ENCODE data around the gene PKD1. TPM values are rescaled to one million over a fixed set of nuclear protein-coding genes. Genes with fewer than 3 reads are reported as not detected.
"Not testable (repeated sequence)": the region's sequence is repeated elsewhere in the genome, so short reads cannot be mapped to it uniquely, and the experiment has no call there.

The PKD1 gene
- total RNA-seq, 1 donor from 2014 or later, result 183 TPM

GRCh38 chr16:2122429-2122828 lies 13.3 kb downstream of the PKD1 start:
- H3K27ac Mint-ChIP-seq, result no peak overlapping the region
- no peaks in the 10 kb centered on the region for H3K36me3 Mint-ChIP-seq
- H3K9me3 Mint-ChIP-seq, result no peaks in the 10 kb centered on the region
- H3K27me3 Mint-ChIP-seq (ENCODE audit: low read depth), result no peaks in the 10 kb centered on the region
- no peak for DNase-seq (ENCODE audit: low spot score in 2 of 2, unreplicated experiment in 2 of 2)
- no peak overlapping the region for H3K4me3 Mint-ChIP-seq
- H3K4me1 Mint-ChIP-seq, result peaks cover 19% of the 10 kb centered on the region
- TF ChIP-seq CTCF (IDR thresholded peaks at IDR 0.05; ENCODE audit: unreplicated experiment), result no peak

GRCh38 chr16:2121853-2122252 lies 13.8 kb downstream of the PKD1 start:
- H3K9me3 Mint-ChIP-seq, result no peaks in the 10 kb centered on the region
- no peaks in the 10 kb centered on the region for H3K36me3 Mint-ChIP-seq
- no peak for DNase-seq (ENCODE audit: low spot score in 2 of 2, unreplicated experiment in 2 of 2)
- H3K27me3 Mint-ChIP-seq (ENCODE audit: low read depth), result no peaks in the 10 kb centered on the region
- no peak overlapping the region for H3K27ac Mint-ChIP-seq
- no peak for TF ChIP-seq CTCF (IDR thresholded peaks at IDR 0.05; ENCODE audit: unreplicated experiment)
- H3K4me1 Mint-ChIP-seq, result peaks cover 13% of the 10 kb centered on the region
- no peak overlapping the region for H3K4me3 Mint-ChIP-seq

GRCh38 chr16:2121325-2121724 lies 14.4 kb downstream of the PKD1 start:
- H3K4me3 Mint-ChIP-seq; H3K36me3 Mint-ChIP-seq; H3K9me3 Mint-ChIP-seq; H3K27me3 Mint-ChIP-seq (ENCODE audit: low read depth); H3K27ac Mint-ChIP-seq; DNase-seq (ENCODE audit: low spot score in 2 of 2, unreplicated experiment in 2 of 2): not testable (repeated sequence)
- peaks cover 11% of the 10 kb centered on the region for H3K4me1 Mint-ChIP-seq

GRCh38 chr16:2117960-2118722 lies 17.6 kb downstream of the PKD1 start:
- H3K9me3 Mint-ChIP-seq; H3K4me1 Mint-ChIP-seq; H3K4me3 Mint-ChIP-seq; H3K27me3 Mint-ChIP-seq (ENCODE audit: low read depth); DNase-seq (ENCODE audit: low spot score in 2 of 2, unreplicated experiment in 2 of 2); H3K27ac Mint-ChIP-seq; H3K36me3 Mint-ChIP-seq: not testable (repeated sequence)

GRCh38 chr16:2117341-2117740 lies 18.4 kb downstream of the PKD1 start:
- H3K9me3 Mint-ChIP-seq; DNase-seq (ENCODE audit: low spot score in 2 of 2, unreplicated experiment in 2 of 2); H3K4me3 Mint-ChIP-seq; H3K27ac Mint-ChIP-seq; H3K4me1 Mint-ChIP-seq; H3K27me3 Mint-ChIP-seq (ENCODE audit: low read depth); H3K36me3 Mint-ChIP-seq: not testable (repeated sequence)

- not testable (repeated sequence) for H3K4me3 Mint-ChIP-seq; DNase-seq (ENCODE audit: low spot score in 2 of 2, unreplicated experiment in 2 of 2); H3K36me3 Mint-ChIP-seq; H3K9me3 Mint-ChIP-seq; H3K27ac Mint-ChIP-seq; H3K4me1 Mint-ChIP-seq; H3K27me3 Mint-ChIP-seq (ENCODE audit: low read depth)
These were observed 19.3 kb downstream of the PKD1 start for GRCh38 chr16:2116428-2116827.

- no peak for DNase-seq (ENCODE audit: low spot score in 2 of 2, unreplicated experiment in 2 of 2)
- H3K4me1 Mint-ChIP-seq, result no peaks in the 10 kb centered on the region
- no peak overlapping the region for H3K27ac Mint-ChIP-seq
- no peaks in the 10 kb centered on the region for H3K36me3 Mint-ChIP-seq
- TF ChIP-seq CTCF (IDR thresholded peaks at IDR 0.05; ENCODE audit: unreplicated experiment), result no peak
- no peaks in the 10 kb centered on the region for H3K9me3 Mint-ChIP-seq
- H3K27me3 Mint-ChIP-seq (ENCODE audit: low read depth), result no peaks in the 10 kb centered on the region
- H3K4me3 Mint-ChIP-seq, result no peak overlapping the region
These were observed 20.1 kb downstream of the PKD1 start for GRCh38 chr16:2115591-2115973.

- DNase-seq (ENCODE audit: low spot score in 2 of 2, unreplicated experiment in 2 of 2); H3K9me3 Mint-ChIP-seq; H3K4me1 Mint-ChIP-seq; H3K27me3 Mint-ChIP-seq (ENCODE audit: low read depth); H3K27ac Mint-ChIP-seq; H3K4me3 Mint-ChIP-seq; H3K36me3 Mint-ChIP-seq: not testable (repeated sequence)
These were observed 20.7 kb downstream of the PKD1 start for GRCh38 chr16:2114885-2115590.

GRCh38 chr16:2114225-2114624 lies 21.5 kb downstream of the PKD1 start:
- not testable (repeated sequence) for H3K36me3 Mint-ChIP-seq; H3K27ac Mint-ChIP-seq; H3K4me1 Mint-ChIP-seq; H3K4me3 Mint-ChIP-seq; H3K27me3 Mint-ChIP-seq (ENCODE audit: low read depth); DNase-seq (ENCODE audit: low spot score in 2 of 2, unreplicated experiment in 2 of 2); H3K9me3 Mint-ChIP-seq

GRCh38 chr16:2112539-2113106 lies 23.1 kb downstream of the PKD1 start:
- not testable (repeated sequence) for H3K9me3 Mint-ChIP-seq; H3K4me1 Mint-ChIP-seq; H3K36me3 Mint-ChIP-seq; H3K27me3 Mint-ChIP-seq (ENCODE audit: low read depth); H3K27ac Mint-ChIP-seq; H3K4me3 Mint-ChIP-seq; DNase-seq (ENCODE audit: low spot score in 2 of 2, unreplicated experiment in 2 of 2)

All from mesothelial cell of epicardium (in vitro differentiated cells).